Stimulated activated CD8-positive, alpha-beta memory T cell treated with anti-CD3 and anti-CD28 coated beads, Interleukin-2, amount 100 ng/mL, for 48 hours (primary cell): ENCODE data around the gene XPNPEP2.

Experiments used
- DNase-seq, 2 donors: peaks; one replicate each; pipeline ENCODE4 v3.0.0-alpha.2; 2020; ENCODE audit warnings: low read depth in 2 of 2

XPNPEP2 gene

GRCh38 chrX:129800186-129800585, 61.4 kb downstream of the XPNPEP2 start:
- no peak for DNase-seq

- no peak for DNase-seq
Observed at GRCh38 chrX:129802863-129803262, 64.1 kb downstream of the XPNPEP2 start.

- DNase-seq = no peak
Observed at GRCh38 chrX:129804806-129805205, 66.0 kb downstream of the XPNPEP2 start.

- DNase-seq = no peak
Observed at GRCh38 chrX:129808158-129808828, 69.5 kb downstream of the XPNPEP2 start.

- DNase-seq = no peak
Observed at GRCh38 chrX:129808829-129809796, 70.3 kb downstream of the XPNPEP2 start.

- DNase-seq = no peak
Observed at GRCh38 chrX:129813662-129814368, 75.0 kb downstream of the XPNPEP2 start.

- DNase-seq = no peak
Observed at GRCh38 chrX:129818123-129818522, 79.3 kb downstream of the XPNPEP2 start.
